Chondrocyte (in vitro differentiated cells): ENCODE results near the gene JRKL. TPM values are rescaled to one million over a fixed set of nuclear protein-coding genes. Genes with fewer than 3 reads are reported as not detected.
A peak's percentile ranks its signal among the peaks of the same experiment; 100 is the strongest.

Source experiments
- DNase-seq: peaks from one replicate; pipeline ENCODE4 v3.0.0; 2021; ENCODE audit warnings: mixed read lengths, low spot score
- H3K27ac Mint-ChIP-seq: one replicate; pipeline ENCODE4 v1.8.0; 2021; ENCODE audit warnings: mild to moderate bottlenecking, moderate library complexity, mixed read lengths; ENCODE audit not compliant: unreplicated experiment
- H3K27me3 Mint-ChIP-seq: 2 replicates; pipeline ENCODE4 v1.8.0; 2021; ENCODE audit warnings: low read depth, mixed read lengths
- H3K36me3 Mint-ChIP-seq: 2 replicates; pipeline ENCODE4 v1.8.0; 2021; ENCODE audit warnings: low read depth, mixed read lengths
- H3K4me1 Mint-ChIP-seq: 2 replicates; pipeline ENCODE4 v1.8.0; 2021; ENCODE audit warnings: low read depth, mild to moderate bottlenecking, mixed read lengths
- H3K4me3 Mint-ChIP-seq: one replicate; pipeline ENCODE4 v1.8.0; 2021; ENCODE audit warnings: mild to moderate bottlenecking, moderate library complexity, mixed read lengths; ENCODE audit not compliant: unreplicated experiment
- H3K9me3 Mint-ChIP-seq: 2 replicates; pipeline ENCODE4 v1.8.0; 2021; ENCODE audit warnings: low read depth, mixed read lengths
- CTCF ChIP-seq: fragments of 200-600 bp; sonication (generic); IDR thresholded peaks from 2 replicates; pipeline ENCODE4 v1.5.0; 2021; ENCODE audit warnings: antibody characterized with exemption, mild to moderate bottlenecking, moderate library complexity
- total RNA-seq: library from RNA; stranded (reverse); gene quantifications from 3 replicates; pipeline ENCODE4 v1.2.1, GENCODE V29; 2021

The JRKL gene
- total RNA-seq, 1 donor from 2014 or later: 13.0 TPM

GRCh38 chr11:96342961-96343711 lies 46.7 kb upstream of the JRKL start, which contains the start of gene MAML2:
Gene MAML2 (minus strand): TSS chr11:96343195. CDS start chr11:96341895, 1,300 bp downstream.
- peak within 1 kb of the TSS; percentile 93 for H3K27ac Mint-ChIP-seq
- peak; percentile 99 for TF ChIP-seq CTCF
- H3K9me3 Mint-ChIP-seq: peaks cover under 1% of the 10 kb centered on the region
- no peaks in the 10 kb centered on the region for H3K36me3 Mint-ChIP-seq
- peak; percentile 95 for DNase-seq
- H3K27me3 Mint-ChIP-seq: no peaks in the 10 kb centered on the region
- peak within 1 kb of the TSS; percentile 97 for H3K4me3 Mint-ChIP-seq
- H3K4me1 Mint-ChIP-seq: peaks cover 45% of the 10 kb centered on the region

GRCh38 chr11:96356848-96357247 lies 33.0 kb upstream of the JRKL start:
- H3K4me3 Mint-ChIP-seq: no peak overlapping the region
- H3K27ac Mint-ChIP-seq: peak overlapping the region; percentile 68
- peaks cover 15% of the 10 kb centered on the region for H3K4me1 Mint-ChIP-seq
- TF ChIP-seq CTCF: no peak
- no peaks in the 10 kb centered on the region for H3K27me3 Mint-ChIP-seq
- H3K9me3 Mint-ChIP-seq: no peaks in the 10 kb centered on the region
- DNase-seq: no peak
- peaks cover 21% of the 10 kb centered on the region for H3K36me3 Mint-ChIP-seq

- Mint-ChIP-seq H3K4me1 (peaks cover 15% of the 10 kb centered on the region), H3K27ac (peak overlapping the region; percentile 63), H3K36me3 (peaks cover 20% of the 10 kb centered on the region), H3K4me3 (no peak overlapping the region), H3K27me3 (no peaks in the 10 kb centered on the region), H3K9me3 (no peaks in the 10 kb centered on the region)
- TF ChIP-seq CTCF: no peak
- no peak for DNase-seq
These were observed 32.0 kb upstream of the JRKL start for GRCh38 chr11:96357794-96358193.

GRCh38 chr11:96358321-96358720 lies 31.5 kb upstream of the JRKL start:
- no peaks in the 10 kb centered on the region for H3K9me3 Mint-ChIP-seq
- no peak for DNase-seq
- H3K4me1 Mint-ChIP-seq: peaks cover 15% of the 10 kb centered on the region
- peaks cover 20% of the 10 kb centered on the region for H3K36me3 Mint-ChIP-seq
- H3K27ac Mint-ChIP-seq: no peak overlapping the region
- no peaks in the 10 kb centered on the region for H3K27me3 Mint-ChIP-seq
- TF ChIP-seq CTCF: no peak
- no peak overlapping the region for H3K4me3 Mint-ChIP-seq

- Mint-ChIP-seq H3K4me1 (peaks cover 13% of the 10 kb centered on the region), H3K27ac (no peak overlapping the region)
- DNase-seq: no peak
These were observed 28.0 kb upstream of the JRKL start for GRCh38 chr11:96361778-96362177.

More at GRCh38 chr11:96361778-96362177, 28.0 kb upstream of the JRKL start:
- Mint-ChIP-seq H3K9me3 (no peaks in the 10 kb centered on the region), H3K4me3 (no peak overlapping the region), H3K27me3 (no peaks in the 10 kb centered on the region), H3K36me3 (peaks cover 8% of the 10 kb centered on the region)
- no peak for TF ChIP-seq CTCF
